K562 (cell line): Measurements from ENCODE around the gene MTHFSD. TPM values are rescaled to one million over a fixed set of nuclear protein-coding genes. Genes with fewer than 3 reads are reported as not detected.

Source experiments
- GATA2 ChIP-seq: sonication (generic); formaldehyde crosslinking; IDR thresholded peaks from 2 replicates; pipeline ENCODE4 v1.4.0; 2020; ENCODE audit warnings: mild to moderate bottlenecking, missing genetic modification reagents
- HMGXB4 ChIP-seq: sonication (generic); formaldehyde crosslinking; IDR thresholded peaks from 2 replicates; pipeline ENCODE4 v1.8.1; 2023; ENCODE audit warnings: mild to moderate bottlenecking, missing genetic modification reagents
- NFE2L1 ChIP-seq: fragments of 450-650 bp; IDR thresholded peaks from 2 replicates; pipeline ENCODE4 v1.6.1; 2016; ENCODE audit warnings: missing genetic modification characterization, low read depth, mild to moderate bottlenecking, missing compliant biosample characterization, moderate library complexity, borderline replicate concordance
- PTTG1 ChIP-seq: fragments of 450-650 bp; IDR thresholded peaks from 2 replicates; pipeline ENCODE4 v1.6.1; 2016; ENCODE audit warnings: low read depth, mild to moderate bottlenecking, missing genetic modification characterization, missing compliant biosample characterization
- SMAD3 ChIP-seq: fragments of 450-650 bp; formaldehyde crosslinking; conservative IDR thresholded peaks from 2 replicates; pipeline ENCODE4 v1.4.0; 2020; ENCODE audit warnings: mild to moderate bottlenecking
- ZBTB17 ChIP-seq: fragments of 450-650 bp; formaldehyde crosslinking; IDR thresholded peaks from 2 replicates; pipeline ENCODE4 v1.4.0; 2020; ENCODE audit warnings: mild to moderate bottlenecking
- ZNF512 ChIP-seq: IDR thresholded peaks from 2 replicates; pipeline ENCODE4 v1.6.1; 2016; ENCODE audit warnings: missing genetic modification characterization, missing compliant biosample characterization
- ZNF592 ChIP-seq: fragments of 450-650 bp; IDR thresholded peaks from 2 replicates; pipeline ENCODE4 v1.6.1; 2017; ENCODE audit warnings: antibody characterized with exemption, mild to moderate bottlenecking
- ZNF639 ChIP-seq, 2 experiments: fragments of 200-800 bp in 1 of 2; sonication (Bioruptor generic) in 1 of 2; sonication (generic) in 1 of 2; formaldehyde crosslinking in 1 of 2; IDR thresholded peaks in 1 of 2; conservative IDR thresholded peaks in 1 of 2; 2 replicates each; pipeline versions ENCODE4 v1.5.0 to v1.6.1; 2016 to 2020; ENCODE audit warnings: missing compliant biosample characterization in 1 of 2, missing genetic modification characterization in 1 of 2, missing genetic modification reagents in 1 of 2
- polyA plus RNA-seq, 8 experiments: library from polyadenylated mRNA; depleted of rRNA in 4 of 8; stranded (reverse) in 5 of 8; unstranded in 3 of 8; fragments of >200 nt; fragmentation: Nextera tagmentation in 2 of 8; fragmentation: Illumina TruSeq in 1 of 8; extraction: Ambion mirVana in 2 of 8; extraction: Trizol in 1 of 8; gene quantifications; 2 replicates each; pipeline versions ENCODE4 v1.2.1 to v1.2.3, GENCODE V29; 2011 to 2014; ENCODE audit warnings: inconsistent platforms in 1 of 8, missing spikeins in 1 of 8
- total RNA-seq, 7 experiments: library from RNA; depleted of rRNA in 6 of 7; stranded (reverse); fragments of >200 nt in 6 of 7; fragmentation: Illumina TruSeq in 2 of 7; extraction: Trizol in 2 of 7; gene quantifications; 2 replicates each; pipeline versions ENCODE4 v1.2.1 to v1.2.3, GENCODE V29; 2011 to 2021; ENCODE audit warnings: low replicate concordance in 1 of 7

Gene MTHFSD
- total and polyA plus RNA-seq, 9 of the 15 experiments (the other 6 are each of a cell fraction or from before 2014, with no cell fraction given): 3.2 to 20.2 (median 12.0) TPM

- TF ChIP-seq HMGXB4 (CRISPR knock-in tag) (no peak), PTTG1 (tag) (no peak), ZNF592 (no peak), ZNF639 (CRISPR knock-in tag; conservative IDR thresholded peaks at IDR 0.05 in 1 of 2, IDR thresholded peaks at IDR 0.05 in 1 of 2) (no peak), ZBTB17 (CRISPR knock-in tag) (no peak), ZNF512 (tag) (no peak), SMAD3 (no peak), NFE2L1 (no peak), GATA2 (CRISPR knock-in tag) (no peak)
Observed at GRCh38 chr16:86546638-86547013, 8.4 kb downstream of the MTHFSD start (continued).
